Heart left ventricle (tissue), 16 donors: ENCODE data around the gene ENDOU. TPM values are rescaled to one million over a fixed set of nuclear protein-coding genes. Genes with fewer than 3 reads are reported as not detected.

Experiments
- ATAC-seq, 4 donors: fragments of 200-7000 bp; cut with Tn5 transposase; one replicate each; pipeline ENCODE4 v1.9.1; 2020 to 2022; ENCODE audit warnings: moderate library complexity in 4 of 4, mild to moderate bottlenecking in 3 of 4, moderate number of reproducible peaks in 1 of 4
- DNase-seq, 5 donors: peaks; one replicate each; pipeline ENCODE4 v3.0.0-alpha.2; 2020
- H3K27ac ChIP-seq, 12 donors: fragments of 200-600 bp; sonication (generic) in 4 of 12; one replicate each; pipeline versions ENCODE4 v1.5.0 to v1.8.0; 2016 to 2022; ENCODE audit warnings: mild to moderate bottlenecking in 2 of 12
- H3K27me3 ChIP-seq, 9 donors: fragments of 200-600 bp; sonication (generic) in 2 of 9; one replicate each; pipeline versions ENCODE4 v1.5.1 to v1.8.0; 2016 to 2022; ENCODE audit warnings: mild to moderate bottlenecking in 3 of 9
- H3K36me3 ChIP-seq, 9 donors: fragments of 200-600 bp; sonication (generic) in 2 of 9; one replicate each; pipeline versions ENCODE4 v1.5.0 to v1.8.0; 2018 to 2022; ENCODE audit warnings: mild to moderate bottlenecking in 2 of 9
- H3K4me1 ChIP-seq, 12 donors: fragments of 200-600 bp; sonication (generic) in 4 of 12; one replicate each; pipeline versions ENCODE4 v1.5.0 to v1.8.0; 2016 to 2022; ENCODE audit warnings: mild to moderate bottlenecking in 3 of 12
- H3K4me3 ChIP-seq, 12 donors: fragments of 200-600 bp; sonication (generic) in 4 of 12; one replicate each; pipeline versions ENCODE4 v1.5.0 to v1.8.0; 2017 to 2022; ENCODE audit warnings: mild to moderate bottlenecking in 9 of 12, moderate library complexity in 4 of 12
- H3K9me3 ChIP-seq, 12 donors: fragments of 200-600 bp; sonication (generic) in 4 of 12; one replicate each; pipeline versions ENCODE4 v1.5.0 to v1.8.0; 2016 to 2022; ENCODE audit warnings: mild to moderate bottlenecking in 1 of 12
- POLR2A ChIP-seq, 2 donors: fragments of 450-650 bp; IDR thresholded peaks; one replicate each; pipeline ENCODE4 v1.6.1; 2017; ENCODE audit warnings: antibody characterized with exemption in 2 of 2, mild to moderate bottlenecking in 2 of 2, moderate library complexity in 2 of 2
- WGBS, 4 donors: extraction: QIAGEN DNeasy Blood & Tissue Kit in 2 of 4; methylation state at CpG; one replicate each; pipeline versions ENCODE4 v1.1.5 to v1.1.7; 2013 to 2018; 5-methylcytosine and 5-hydroxymethylcytosine counted together
- intact Hi-C, 10 donors: fragments of 100-400 bp; cut with DNase I; formaldehyde crosslinking; loops; one replicate each; pipeline versions ENCODE4 v1.11.1 to v1.14.2; 2022
- polyA plus RNA-seq, 2 donors: library from polyadenylated mRNA; stranded (reverse); fragments of 200-250 nt; gene quantifications; one replicate each; pipeline ENCODE4 v1.2.3, GENCODE V29; 2013
- total RNA-seq, 9 donors: library from RNA; depleted of rRNA in 2 of 9; stranded (reverse); fragments of >200 nt in 2 of 9; fragmentation: NEBNext Ultra II Directional in 3 of 9; extraction: Animal tissue kit (Norgen Biotek cat#: 25700) in 3 of 9; gene quantifications; one replicate each; pipeline versions ENCODE4 v1.1.0 to v1.2.4, GENCODE V29; 2016 to 2023
- TF ChIP-seq, protein P1 (sequence below), 12 donors: fragments of 200-600 bp; sonication (generic) in 4 of 12; IDR thresholded peaks; one replicate each; pipeline versions ENCODE4 v1.5.0 to v1.8.0; 2018 to 2022; ENCODE audit warnings: antibody characterized with exemption in 12 of 12, mild to moderate bottlenecking in 5 of 12
- donor health status: ischemic (EF 13 %, LVEDD 7.1; RV severe dilation, severe dysfunction).
- donor health status: healthy with polysubstance abuse.
- donor health status: DM: no; HTN: yes; CAD: no.
- donor health status: DM: no; HTN: no; CAD: no.
- donor health status: ischemic (EF 25% LVEDD 6.9; RV normal size, moderate dysfunction).
- donor health status: ischemic (EF 25% LVEDD 5.7; RV mildly dilated, moderate dysfunction).
- donor health status: healthy.
- donor health status: DM: yes; HTN: yes; CAD: no.
- donor health status: ischemic (EF 35%, LVEDD 5.7; RV mildly dilated, moderate dysfunction).
- donor health status: nonischemic (EF 11% LVEDD 7.7; RV severe dilation, severe dysfunction).
- donor health status: DM: yes; HTN: yes; CAD: no.
- donor health status: PGD.
- donor health status: ischemic (EF 29% LVEDD 5.4; RV normal size, mild dysfunction).
- donor health status: nonischemic (EF 23%, LVEDD 6.1; RV moderate dilation, normal function).

The ENDOU gene
- total and polyA plus RNA-seq, 11 donors = 0.08 to 2.5 (median 0.27) TPM; not detected in 4

GRCh38 chr12:47767216-47767724, 42.0 kb upstream of the ENDOU start:
- 54 to 67% (median 60%) methylated on average over 4 of the region's 4 CpGs for whole genome bisulfite sequencing, 4 donors
- no peaks in the 10 kb centered on the region for H3K9me3 ChIP-seq
- TF ChIP-seq POLR2A (IDR thresholded peaks at IDR 0.05) = no peak
- TF ChIP-seq, protein P1, sequence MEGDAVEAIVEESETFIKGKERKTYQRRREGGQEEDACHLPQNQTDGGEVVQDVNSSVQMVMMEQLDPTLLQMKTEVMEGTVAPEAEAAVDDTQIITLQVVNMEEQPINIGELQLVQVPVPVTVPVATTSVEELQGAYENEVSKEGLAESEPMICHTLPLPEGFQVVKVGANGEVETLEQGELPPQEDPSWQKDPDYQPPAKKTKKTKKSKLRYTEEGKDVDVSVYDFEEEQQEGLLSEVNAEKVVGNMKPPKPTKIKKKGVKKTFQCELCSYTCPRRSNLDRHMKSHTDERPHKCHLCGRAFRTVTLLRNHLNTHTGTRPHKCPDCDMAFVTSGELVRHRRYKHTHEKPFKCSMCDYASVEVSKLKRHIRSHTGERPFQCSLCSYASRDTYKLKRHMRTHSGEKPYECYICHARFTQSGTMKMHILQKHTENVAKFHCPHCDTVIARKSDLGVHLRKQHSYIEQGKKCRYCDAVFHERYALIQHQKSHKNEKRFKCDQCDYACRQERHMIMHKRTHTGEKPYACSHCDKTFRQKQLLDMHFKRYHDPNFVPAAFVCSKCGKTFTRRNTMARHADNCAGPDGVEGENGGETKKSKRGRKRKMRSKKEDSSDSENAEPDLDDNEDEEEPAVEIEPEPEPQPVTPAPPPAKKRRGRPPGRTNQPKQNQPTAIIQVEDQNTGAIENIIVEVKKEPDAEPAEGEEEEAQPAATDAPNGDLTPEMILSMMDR (IDR thresholded peaks at IDR 0.05) = peak; percentile 48 to 75 (median 68)
- H3K36me3 ChIP-seq = no peaks in the 10 kb centered on the region
- DNase-seq = peak in 4 of 5 donors; percentile 61 to 76 (median 66)
- no peaks in the 10 kb centered on the region for H3K27me3 ChIP-seq
- ATAC-seq = peak in 3 of 4 donors; percentile 36 to 62 (median 37)
- H3K4me3 ChIP-seq = no peak overlapping the region
- H3K4me1 ChIP-seq = peaks cover 0 to 49% (median 16%) of the 10 kb centered on the region in 12 donors
- intact Hi-C loops = loop anchor here in 9 of 10 donors (1.0 to 5.0 kb wide), 5 partner anchors 50 to 115 kb away; no protein-coding TSS in a partner anchor
- H3K27ac ChIP-seq = no peak overlapping the region

- no peak for TF ChIP-seq POLR2A (IDR thresholded peaks at IDR 0.05)
- TF ChIP-seq, protein P1 (IDR thresholded peaks at IDR 0.05) = no peak
- ATAC-seq (no peak), DNase-seq (no peak)
- WGBS, 4 donors = 62 to 85% (median 76%) methylated on average over 4 to 5 of the region's 5 CpGs
- no peak overlapping the region for H3K4me3 ChIP-seq
- H3K4me1 ChIP-seq = peaks cover 0 to 48% (median 15%) of the 10 kb centered on the region in 12 donors
- no peaks in the 10 kb centered on the region for H3K36me3 ChIP-seq
- no peak overlapping the region for H3K27ac ChIP-seq
- no peaks in the 10 kb centered on the region for H3K9me3 ChIP-seq
- intact Hi-C loops = loop anchor here in 9 of 10 donors (1.0 to 5.0 kb wide), 5 partner anchors 49 to 114 kb away; no protein-coding TSS in a partner anchor
- H3K27me3 ChIP-seq = no peaks in the 10 kb centered on the region
These were observed 41.4 kb upstream of the ENDOU start for GRCh38 chr12:47766502-47767215.

DNA sequence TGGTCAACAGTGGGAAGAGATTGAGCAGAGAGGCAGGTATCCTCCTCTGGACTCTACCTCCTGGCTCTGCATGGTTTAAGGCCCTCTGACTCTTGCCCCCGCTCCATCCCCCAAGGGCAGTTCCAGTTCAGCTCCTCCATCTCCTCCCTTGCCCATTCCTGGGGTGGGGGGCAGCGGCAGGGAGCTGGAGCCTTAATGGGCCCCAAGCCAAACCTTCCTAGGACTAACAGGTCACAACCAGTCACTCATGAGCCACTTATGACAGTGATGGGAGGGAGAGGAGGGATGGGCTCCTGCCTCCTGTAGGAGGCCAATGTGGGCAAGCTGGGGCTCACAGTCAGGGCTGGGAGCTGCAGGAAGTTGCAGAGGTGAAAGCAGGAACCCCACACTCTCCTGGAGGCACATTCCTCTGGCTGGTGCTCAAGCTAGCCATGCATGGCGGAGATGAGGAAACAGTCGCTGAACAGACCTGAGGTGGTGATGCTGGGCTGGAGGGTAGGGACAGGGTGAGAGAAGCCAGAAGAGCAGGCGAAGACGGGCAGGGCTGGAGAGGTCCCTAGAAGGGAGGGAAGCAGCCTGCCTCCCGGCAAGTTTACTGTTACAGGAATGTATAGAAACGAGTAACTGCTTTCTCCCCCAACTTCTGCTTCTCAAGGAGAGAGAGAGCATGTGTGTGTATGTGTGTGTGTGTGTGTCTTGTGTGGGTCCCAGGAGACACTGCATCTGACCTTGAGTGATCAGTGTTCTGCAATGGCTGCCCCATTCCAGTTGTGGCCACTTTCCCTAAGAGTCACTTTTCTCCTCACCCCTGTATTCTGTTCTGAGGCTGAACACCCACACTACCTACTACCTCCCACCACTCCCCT, 38.4 kb upstream of the ENDOU start:
- no peaks in the 10 kb centered on the region for H3K27me3 ChIP-seq
- H3K4me1 ChIP-seq = peaks cover 0 to 57% (median 20%) of the 10 kb centered on the region in 12 donors
- no peaks in the 10 kb centered on the region for H3K36me3 ChIP-seq
- 74 to 83% (median 78%) methylated on average over 7 to 8 of the region's 8 CpGs for WGBS, 4 donors
- no peaks in the 10 kb centered on the region for H3K9me3 ChIP-seq
- peak overlapping the region in 1 of 12 donors; percentile 11 for H3K27ac ChIP-seq
- H3K4me3 ChIP-seq = no peak overlapping the region
- no peak for TF ChIP-seq POLR2A (IDR thresholded peaks at IDR 0.05)
- TF ChIP-seq, protein P1 (IDR thresholded peaks at IDR 0.05) = no peak
- ATAC-seq = no peak
- intact Hi-C loops = loop anchor here in 1 of 10 donors (5.0 kb wide), 1 partner anchor 111 kb away; no protein-coding TSS in a partner anchor
- peak in 1 of 5 donors; percentile 33 for DNase-seq
